GM21737 (cell line): Measurements from ENCODE around the gene CACHD1.

Source experiments
- ATAC-seq: cut with Tn5 transposase; IDR thresholded peaks from one replicate; pipeline ENCODE4 v1.9.1; 2021; ENCODE audit warnings: mild to moderate bottlenecking, moderate library complexity; ENCODE audit not compliant: unreplicated experiment

Gene CACHD1

DNA sequence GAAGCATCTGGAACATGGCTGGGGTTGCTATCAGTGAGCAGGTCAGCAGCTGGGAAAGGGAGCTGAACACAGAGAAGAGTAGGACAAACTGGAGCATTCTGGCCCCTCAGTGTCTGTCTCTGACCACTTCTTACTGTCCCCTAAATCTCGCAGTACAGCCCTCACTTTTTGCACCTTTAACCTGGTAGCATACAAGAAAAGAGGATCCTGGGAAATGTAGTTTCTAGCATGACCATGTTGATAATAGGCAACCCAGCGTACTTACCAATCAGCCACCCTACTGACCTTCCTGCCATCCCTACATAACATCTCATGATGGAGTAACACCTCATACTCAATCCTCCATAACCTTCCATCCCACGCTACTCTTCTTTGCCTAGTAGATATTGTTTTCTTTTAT is 175.8 kb downstream of the CACHD1 start:
- no peak for ATAC-seq

- no peak for ATAC-seq
Observed at GRCh38 chr1:64650411-64650810, 180.5 kb downstream of the CACHD1 start.

- ATAC-seq, result no peak
Observed at GRCh38 chr1:64651841-64652240, 181.9 kb downstream of the CACHD1 start.

- ATAC-seq, result no peak
Observed at GRCh38 chr1:64653466-64653865, 183.5 kb downstream of the CACHD1 start.

GRCh38 chr1:64654519-64655341 is 184.8 kb downstream of the CACHD1 start:
- ATAC-seq, result no peak

- ATAC-seq, result no peak
Observed at GRCh38 chr1:64655861-64656260, 185.9 kb downstream of the CACHD1 start.

DNA sequence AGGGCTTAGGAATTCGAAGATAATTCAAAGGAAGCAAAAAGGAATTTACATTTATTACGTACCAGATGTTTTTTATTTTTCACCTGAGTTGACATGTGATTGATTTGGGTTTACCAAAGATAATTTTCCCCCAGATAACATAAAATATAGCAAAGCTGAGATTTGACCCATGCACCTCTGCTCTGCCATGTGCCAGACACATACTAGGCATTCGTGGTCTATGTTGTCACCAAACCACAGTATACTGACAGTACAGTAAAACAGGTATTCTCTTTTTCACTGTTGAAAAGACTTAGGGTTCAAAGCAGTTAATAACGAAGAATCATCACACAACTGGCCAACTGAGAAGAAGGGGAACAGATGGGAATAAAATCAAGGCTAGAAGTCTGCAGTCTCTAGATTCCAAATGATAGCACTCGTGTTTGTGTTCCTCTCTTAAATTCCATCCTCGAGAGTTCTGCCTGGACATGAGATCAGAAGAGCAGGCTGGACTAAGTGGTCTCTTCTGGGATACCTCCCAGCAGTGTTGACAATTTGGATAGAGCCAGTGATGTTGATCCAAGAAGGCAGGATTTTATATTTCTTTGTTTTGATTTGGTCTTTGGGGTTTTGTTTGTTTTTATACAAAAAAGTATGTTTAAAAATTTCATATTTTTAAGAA is 189.7 kb downstream of the CACHD1 start:
- ATAC-seq, result no peak

GRCh38 chr1:64663668-64664067 is 193.7 kb downstream of the CACHD1 start:
- ATAC-seq, result no peak

- no peak for ATAC-seq
Observed at GRCh38 chr1:64664299-64664698, 194.4 kb downstream of the CACHD1 start.

- no peak for ATAC-seq
Observed at GRCh38 chr1:64669098-64669675, 199.3 kb downstream of the CACHD1 start.

DNA sequence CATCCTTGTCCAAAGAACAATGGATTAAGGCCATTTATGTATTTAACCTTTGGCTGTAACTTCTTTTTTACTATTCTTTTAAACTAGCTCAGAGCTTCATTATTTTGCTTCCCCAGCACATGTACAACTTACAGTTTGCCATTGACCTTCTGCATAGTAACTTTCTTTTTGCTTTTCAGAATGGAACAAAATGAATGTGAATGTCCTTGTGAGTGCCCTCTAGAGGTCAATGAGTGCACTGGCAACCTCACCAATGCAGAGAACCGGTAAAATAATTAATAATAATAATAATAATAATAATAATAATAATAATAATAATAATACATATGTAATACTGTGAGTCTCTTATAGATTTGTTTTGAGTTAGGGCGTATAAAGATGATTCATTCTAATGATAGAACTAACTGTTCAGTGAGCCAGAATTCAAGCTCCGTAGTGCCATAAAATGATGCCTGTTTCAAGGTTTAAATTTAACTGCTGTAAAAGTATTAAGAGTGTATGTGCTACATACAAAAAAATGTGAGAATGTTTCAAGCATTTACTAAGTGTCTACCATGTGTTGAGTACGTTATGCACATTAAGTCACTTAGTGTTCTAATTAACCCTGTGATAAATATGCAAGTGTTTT is 205.9 kb downstream of the CACHD1 start:
- no peak for ATAC-seq

- no peak for ATAC-seq
Observed at GRCh38 chr1:64676386-64676785, 206.5 kb downstream of the CACHD1 start.

DNA sequence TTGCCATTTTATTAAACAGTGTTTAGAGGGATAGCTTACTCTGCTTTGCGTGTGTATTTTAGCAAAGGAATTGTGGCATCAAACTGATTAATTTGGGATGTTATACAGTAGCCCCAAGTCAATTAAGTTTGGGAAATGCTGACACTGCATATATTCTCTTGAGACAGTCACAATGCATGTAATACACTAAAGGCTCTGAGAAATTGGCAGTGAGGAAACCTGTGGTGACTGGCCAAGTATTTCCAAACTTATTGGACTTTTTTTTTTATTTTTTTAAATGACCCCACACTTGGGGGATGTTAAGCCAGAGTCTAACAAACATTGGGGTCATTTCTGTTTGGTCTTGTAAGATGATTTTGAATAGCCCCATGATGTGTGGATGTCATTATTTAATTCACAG is 207.6 kb downstream of the CACHD1 start:
- ATAC-seq, result no peak

GRCh38 chr1:64678366-64678765 is 208.4 kb downstream of the CACHD1 start:
- ATAC-seq, result no peak

- ATAC-seq, result no peak
Observed at GRCh38 chr1:64679177-64679576, 209.2 kb downstream of the CACHD1 start.

DNA sequence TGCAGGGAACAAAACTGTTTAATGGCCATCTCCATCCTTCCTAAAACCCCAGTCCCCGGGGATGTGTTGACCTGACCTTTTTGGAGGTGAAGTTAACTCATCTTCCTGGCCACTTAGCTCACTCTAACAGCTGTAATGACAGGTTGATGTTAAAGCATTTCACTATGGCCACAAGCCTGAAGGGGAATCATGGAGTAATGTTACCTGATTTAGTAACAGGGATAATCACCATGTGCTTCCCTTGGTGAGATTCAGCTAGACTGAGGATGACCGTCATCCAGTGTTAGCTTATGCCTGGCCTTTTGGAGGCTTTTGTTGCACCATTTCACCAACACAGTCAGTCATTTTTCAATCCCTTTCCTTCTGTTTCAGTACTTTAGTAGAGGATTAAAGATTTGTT is 210.7 kb downstream of the CACHD1 start:
- ATAC-seq, result no peak

GRCh38 chr1:64681043-64681442 is 211.1 kb downstream of the CACHD1 start:
- no peak for ATAC-seq

- no peak for ATAC-seq
Observed at GRCh38 chr1:64683419-64683818, 213.5 kb downstream of the CACHD1 start.

DNA sequence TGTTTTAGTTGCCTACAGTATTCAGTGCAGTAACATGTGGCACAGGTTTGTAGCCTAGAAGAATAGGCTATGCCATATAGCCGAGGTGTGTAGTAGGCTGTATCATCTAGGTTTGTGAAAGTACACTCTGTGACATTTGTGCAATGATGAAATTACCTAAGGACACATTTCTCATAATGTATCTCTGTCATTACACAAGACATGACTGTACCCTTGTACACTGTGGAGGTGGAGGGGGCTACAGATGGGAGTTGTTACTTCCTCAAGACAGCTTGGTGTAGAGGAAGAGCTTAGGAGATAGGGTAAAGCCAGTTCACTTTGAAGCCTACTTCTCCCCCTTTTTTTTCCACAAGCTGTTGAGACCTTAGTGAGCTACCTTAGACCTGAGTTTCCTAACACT is 215.3 kb downstream of the CACHD1 start:
- no peak for ATAC-seq

GRCh38 chr1:64685765-64686341 is 215.9 kb downstream of the CACHD1 start:
- ATAC-seq, result no peak
